GM18909 (cell line): ENCODE measurements around the gene ST6GAL1.
"Not testable (repeated sequence)": the region's sequence is repeated elsewhere in the genome, so short reads cannot be mapped to it uniquely, and the experiment has no call there.

ENCODE experiments used
- ATAC-seq: cut with Tn5 transposase; IDR thresholded peaks from one replicate; pipeline ENCODE4 v1.9.1; 2021; ENCODE audit warnings: mild to moderate bottlenecking; ENCODE audit not compliant: unreplicated experiment, poor library complexity

Gene ST6GAL1

DNA sequence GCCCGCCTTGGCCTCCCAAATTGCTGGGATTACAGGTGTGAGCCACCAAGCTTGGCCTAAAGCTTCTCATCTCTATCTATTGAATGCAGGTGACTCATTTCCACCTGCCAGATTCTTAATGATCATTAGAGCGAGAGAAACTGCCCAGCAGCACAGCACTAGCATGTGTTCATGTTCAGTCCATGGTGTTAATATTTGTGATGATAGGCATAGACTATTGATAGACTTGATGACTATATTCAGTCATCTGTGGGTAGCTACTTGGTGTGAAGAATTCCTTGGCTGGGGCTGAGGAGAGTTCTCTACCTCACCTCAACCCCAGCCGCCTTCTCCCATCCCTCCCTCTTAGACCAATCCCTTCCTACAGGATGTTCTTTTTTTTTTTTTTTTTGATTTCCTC, 60.0 kb downstream of the ST6GAL1 start:
- ATAC-seq, result no peak

DNA sequence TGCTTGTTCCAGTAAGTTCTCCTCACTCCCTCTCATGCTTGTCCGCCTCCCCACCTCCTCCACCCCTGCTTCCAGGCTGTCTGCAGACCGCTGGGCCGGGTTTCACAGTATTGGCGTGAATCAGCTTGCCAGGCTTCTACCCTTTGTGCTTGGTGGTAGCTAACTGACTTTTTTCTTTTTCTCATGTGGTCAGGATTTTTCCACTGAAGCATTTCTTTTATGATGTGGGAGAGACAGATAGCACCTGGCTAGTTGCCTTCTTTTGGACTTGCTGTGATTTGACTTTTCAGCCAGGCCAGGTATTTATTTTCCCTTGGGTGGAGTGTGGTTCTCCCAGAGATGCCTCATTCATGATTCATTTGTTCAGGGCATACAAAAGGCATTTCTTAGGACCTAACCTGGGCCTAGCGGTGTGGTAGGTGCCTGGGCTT, 60.6 kb downstream of the ST6GAL1 start:
- ATAC-seq, result no peak

DNA sequence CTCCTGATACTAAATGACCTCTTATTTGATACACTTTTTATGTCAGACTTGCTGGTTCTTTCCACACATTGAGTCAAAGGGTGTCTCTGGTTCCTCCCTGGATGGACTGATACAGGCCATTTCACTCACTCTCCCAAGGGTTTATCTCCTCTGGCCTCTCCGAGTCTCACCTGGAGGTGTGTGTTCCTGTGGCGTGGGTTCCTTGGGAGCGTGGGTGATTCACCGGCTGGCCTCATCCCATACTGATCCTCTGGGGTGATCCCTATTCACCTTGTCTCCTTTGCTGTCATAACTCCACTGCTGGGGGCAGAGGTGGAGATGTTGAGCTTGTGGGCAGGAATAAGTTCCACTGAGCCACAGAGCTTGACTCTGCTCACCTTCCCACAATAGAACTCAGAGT, 61.1 kb downstream of the ST6GAL1 start:
- no peak for ATAC-seq

DNA sequence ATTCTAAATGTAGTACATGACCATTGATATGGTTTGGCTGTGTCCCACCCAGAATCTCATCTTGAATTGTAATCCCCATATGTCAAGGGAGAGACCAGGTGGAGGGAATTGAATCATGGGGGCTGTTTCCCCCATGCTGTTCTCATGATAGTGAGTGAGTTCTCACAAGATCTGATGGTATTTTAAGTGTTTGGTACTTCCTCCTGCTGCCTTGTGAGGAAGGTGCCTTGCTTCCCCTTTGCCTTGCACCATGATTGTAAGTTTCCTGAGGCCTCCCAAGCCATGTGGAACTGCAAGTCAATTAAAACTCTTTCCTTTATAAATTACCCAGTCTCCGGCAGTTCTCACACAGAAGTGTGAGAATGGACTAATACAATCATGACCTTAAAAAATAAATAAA, 61.8 kb downstream of the ST6GAL1 start:
- not testable (repeated sequence) for ATAC-seq

DNA sequence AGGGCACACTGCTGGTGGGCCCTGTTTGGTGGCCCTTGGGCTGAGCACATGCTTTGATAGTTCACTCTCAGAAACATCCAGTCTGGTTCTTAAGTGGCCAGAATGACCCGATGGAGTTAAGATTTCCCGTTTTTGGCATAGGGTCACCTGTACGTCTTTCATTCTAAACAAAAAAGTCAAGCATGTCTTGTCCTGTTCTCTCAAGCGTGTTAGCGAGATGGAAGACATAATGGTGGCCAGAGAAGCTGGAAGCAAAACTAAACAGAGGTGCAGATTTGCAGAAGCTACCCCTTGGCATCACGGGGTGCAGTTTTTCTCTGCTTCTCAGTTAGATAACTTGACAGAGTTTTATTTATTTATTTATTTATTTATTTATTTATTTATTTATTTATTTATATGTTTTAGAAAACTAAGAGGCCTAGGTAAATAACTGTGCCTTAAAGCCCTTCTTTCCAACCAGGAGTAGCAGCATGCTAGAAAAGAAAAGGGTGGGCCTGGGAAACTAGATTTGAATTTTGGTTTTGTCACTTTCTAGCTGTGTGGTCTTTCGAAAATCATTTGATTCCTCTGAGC, 63.0 kb downstream of the ST6GAL1 start:
- ATAC-seq, result no peak

DNA sequence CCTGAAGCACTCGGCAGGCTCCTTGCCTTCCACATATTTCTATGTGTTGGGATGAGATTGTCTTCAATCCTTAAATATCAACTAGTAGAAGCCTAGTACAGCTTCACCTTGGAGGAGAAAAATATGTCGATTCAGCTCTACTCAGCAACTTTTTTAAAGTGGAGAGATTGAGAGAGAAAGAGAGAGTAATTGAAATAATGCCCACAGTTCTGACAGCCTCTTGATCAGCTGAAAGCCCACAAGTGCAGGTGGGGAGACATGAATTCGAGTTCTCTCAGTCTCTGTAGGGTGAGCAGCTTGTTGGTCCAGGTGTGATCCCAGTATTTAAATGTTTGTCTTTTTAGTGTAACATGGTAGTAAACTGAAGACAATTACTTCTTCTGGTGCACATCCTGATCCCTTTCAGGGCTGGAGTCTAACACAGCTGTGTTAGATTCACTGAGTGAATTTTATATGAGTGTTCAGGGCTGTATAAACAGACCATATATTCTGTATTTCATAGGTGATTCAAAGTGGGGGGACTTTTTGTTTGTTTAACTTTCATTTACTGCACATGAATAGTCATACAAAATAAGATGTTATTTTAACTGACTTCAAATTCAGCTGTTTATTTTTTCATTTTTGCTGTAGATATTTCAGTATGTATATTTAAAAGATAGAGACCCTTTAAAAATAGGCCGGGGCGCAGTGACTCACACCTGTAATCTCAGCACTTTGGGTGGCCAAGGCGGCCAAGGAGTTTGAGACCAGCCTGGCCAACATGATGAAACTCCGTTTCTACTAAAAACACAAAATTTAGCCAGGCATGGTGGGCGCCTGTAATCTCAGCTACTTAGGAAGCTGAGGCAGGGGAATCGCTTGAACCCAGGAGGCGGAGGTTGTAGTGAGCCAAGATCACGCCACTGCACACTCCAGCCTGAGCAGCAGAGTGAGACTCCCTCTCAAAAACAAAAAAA, 64.0 kb downstream of the ST6GAL1 start:
- no peak for ATAC-seq

DNA sequence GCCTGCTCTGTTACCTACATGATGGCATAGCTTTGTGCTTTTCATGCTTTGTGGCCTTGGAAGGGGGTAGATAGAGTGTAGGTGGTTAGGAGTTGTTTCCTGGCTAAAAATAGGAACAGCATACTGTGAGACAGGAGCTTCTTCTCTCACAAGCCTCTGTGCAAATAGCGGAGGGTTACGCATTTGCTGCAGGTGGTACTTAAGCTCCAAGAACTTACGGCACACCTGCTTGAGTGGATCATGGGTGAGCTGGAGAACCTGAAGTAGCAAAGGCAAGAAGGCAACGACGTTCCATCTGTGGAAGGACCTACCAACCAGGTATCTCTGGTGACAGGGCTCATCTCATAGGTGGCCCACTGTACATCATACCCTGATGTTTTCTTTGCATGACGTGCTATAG, 66.0 kb downstream of the ST6GAL1 start:
- no peak for ATAC-seq

DNA sequence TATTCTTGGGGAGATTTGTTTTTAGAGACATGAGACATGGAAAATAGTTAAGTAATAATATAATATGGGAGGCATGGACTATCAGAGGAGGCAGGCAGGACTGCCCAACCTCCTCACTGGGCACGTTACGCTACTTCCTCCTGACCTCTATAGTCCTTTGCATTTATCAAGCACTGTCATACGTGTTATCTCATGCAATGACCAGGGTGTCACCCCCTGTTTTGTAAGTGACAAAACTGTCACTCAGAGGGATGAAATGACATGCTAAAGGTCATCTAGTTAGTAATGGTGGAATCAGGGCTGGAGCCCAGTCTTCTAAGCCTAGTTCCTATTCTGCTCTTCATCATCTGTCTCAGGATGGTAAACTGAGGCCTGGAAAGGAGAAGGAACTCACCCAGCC, 66.7 kb downstream of the ST6GAL1 start:
- no peak for ATAC-seq

DNA sequence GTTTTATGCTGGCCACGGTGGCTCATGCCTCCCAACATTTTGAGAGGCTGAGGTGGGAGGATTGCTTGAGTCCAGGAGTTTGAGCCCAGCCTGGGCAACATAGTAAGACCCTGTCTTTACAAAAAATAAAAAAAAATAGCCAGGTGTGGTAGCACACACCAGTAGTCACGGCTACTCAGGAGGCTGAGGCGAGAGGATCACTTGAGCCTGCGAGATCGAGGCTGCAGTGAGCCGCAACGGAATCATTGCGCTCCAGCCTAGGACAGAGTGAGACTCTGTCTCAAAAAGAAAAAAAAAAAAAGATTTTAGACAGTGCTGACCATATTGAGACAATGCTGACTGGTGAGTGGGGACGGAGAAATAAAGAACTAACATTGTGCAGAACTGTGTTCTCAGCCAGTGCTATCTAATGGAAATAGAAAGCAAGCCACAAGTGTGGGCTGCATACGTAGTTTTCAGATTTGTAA, 67.2 kb downstream of the ST6GAL1 start:
- no peak for ATAC-seq

DNA sequence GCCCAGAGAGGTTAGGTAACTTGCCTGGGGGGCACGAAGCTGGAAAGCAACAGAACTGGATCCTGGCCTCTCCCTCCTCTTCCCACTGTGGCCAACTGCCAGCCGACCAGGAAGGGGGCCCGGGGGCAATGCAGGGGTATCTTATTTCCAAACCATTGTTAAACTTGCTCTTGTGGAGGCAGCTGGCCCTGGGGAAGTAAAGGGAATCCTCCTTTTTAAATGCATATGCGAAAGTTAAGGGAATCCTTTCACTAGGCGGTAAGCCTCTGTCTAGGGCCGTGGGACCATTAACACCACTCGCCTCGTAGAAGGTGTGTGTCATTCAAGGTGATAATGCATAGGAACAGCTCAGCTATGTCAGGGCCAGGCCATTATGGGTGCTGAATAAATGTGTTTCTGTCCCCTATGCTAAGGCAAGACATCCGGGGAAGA, 68.6 kb downstream of the ST6GAL1 start:
- no peak for ATAC-seq

DNA sequence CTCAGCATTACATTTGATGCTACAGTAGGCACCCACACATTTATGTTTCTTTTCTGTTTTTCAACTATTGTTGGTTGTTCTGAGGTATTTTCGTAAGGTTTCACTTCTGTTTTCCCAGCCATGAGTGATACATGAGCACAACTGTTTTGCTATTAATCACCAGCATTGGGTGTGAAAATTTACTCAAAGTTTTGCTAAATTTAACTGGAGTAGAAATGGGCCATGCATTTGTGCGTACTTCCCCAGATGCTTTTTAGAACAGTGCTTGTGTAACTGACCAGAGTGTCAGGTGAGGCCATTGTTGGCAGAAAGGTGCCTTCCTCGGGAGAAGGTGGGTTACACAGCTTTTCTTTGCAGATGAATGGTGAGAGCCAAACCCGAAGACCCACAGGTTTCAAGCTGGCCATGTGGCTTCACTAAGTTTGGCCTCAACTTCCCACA, 70.4 kb downstream of the ST6GAL1 start:
- peak; percentile 72 for ATAC-seq

DNA sequence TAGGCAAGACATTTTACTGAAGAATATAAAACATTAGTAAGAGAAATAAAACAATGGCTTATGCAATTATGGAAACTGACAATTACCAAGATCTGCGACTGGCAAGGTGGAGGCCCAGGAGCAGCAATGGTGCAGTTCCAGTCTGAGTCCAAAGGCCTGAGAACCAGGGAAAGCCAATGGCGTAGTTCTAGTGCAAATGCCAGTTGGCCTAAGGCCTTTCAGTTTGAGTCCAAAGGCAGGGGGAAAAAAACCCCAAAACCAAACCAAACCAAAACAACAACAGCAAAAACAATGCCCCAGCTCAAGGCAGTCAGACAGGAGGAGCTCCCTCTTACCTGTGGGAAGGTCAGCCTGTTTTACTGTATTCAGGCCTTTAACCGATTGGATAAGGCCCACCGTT, 72.6 kb downstream of the ST6GAL1 start:
- ATAC-seq, result no peak

DNA sequence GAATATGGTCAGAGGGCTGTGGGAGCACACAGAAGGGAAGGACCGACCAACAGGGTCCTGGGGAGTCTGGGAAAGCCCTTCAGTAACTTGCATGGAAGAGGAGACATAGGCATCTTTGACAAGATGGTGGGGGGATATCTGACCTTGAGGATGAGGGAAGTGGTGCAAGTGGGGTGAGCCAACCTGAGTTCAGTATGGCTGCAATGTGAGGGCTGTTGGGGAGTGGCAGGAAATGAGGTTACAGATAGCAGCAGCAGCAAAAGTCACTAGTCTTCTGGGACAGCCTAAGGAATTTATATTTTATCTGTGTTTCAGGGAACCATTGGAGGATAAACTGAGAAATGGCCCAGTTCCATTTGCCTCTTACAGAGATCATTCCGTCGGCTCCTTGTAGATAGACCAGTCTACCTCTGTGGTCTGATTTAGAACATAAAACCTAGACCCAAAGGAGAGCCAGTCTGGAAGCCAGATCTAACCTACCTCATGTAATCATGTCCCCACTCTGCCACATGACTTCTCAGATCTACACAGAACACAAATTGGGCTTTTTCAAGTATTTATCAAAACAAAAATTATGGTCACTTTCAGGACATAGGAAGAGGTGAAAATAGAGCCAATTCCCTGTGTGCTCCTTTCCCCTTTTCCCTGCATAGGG, 75.6 kb downstream of the ST6GAL1 start:
- no peak for ATAC-seq

DNA sequence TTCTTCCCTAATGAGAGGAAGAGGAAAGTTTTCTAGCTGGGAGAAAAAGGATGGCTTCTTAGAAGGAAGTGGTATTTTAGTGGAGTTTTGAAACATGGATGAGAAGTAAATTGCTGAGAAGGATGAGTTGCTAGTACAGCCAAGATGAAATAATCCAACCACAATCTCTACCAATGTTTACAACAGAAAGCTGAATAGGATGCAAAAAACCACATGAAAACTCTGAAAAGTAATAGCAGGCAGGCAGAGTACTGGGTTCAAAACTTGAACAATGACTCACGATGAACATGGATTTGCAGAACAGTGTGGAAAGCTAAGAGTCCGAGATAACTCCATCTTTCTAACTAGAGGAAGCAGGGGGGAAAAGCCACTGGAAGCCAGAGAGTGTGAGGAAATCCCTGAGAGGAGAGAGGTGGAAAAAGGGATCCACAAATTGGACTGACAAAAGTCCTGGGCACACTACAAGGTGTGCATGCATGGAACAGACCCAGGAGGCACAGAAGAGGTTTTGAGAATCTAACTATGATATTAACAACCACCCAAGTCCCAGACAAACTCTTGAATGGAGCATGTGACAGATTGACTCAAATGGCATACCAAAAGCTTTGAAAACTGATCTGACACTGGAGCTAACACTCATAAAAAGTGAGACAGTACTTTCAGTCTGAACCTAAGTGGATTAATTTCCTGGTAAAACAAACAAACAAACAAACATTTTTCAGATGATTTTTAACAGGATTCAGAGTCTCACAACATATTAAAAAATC, 76.7 kb downstream of the ST6GAL1 start:
- ATAC-seq, result no peak

DNA sequence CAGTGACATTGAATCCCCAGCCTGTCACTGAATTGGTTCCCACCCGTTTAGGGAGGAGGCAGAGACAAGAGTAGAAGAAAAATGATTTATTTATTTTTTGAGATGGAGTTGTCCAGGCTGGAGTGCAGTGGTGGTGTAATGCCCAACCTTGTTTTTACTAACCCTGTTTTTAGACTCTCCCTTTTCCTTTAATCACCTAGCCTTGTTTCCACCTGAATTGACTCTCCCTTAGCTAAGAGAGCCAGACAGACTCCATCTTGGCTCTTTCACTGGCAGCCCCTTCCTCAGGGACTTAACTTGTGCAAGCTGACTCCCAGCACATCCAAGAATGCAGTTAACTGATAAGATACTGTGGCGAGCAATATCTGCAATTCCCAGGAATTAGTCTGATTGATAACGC, 80.1 kb downstream of the ST6GAL1 start:
- ATAC-seq, result not testable (repeated sequence)

DNA sequence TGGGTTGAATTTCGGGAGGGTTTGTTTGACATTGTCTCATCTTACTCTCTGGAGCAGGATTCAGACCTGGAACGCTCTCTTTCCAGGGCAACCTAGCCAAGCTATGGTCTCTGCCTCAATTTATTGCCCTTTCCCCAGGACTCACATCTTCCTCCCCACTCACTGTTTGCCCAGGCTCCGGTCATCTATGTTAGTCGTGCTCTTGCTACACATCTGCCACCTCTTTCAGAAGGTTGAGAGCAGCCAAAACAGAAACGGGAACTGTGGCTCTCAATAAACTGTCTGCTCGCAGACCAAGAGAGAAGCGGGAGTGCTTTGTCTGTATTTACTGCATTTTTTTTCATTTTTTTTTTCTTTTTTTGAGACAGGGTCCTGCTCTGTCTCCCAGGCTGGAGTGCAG, 81.6 kb downstream of the ST6GAL1 start:
- ATAC-seq, result peak; percentile 46

DNA sequence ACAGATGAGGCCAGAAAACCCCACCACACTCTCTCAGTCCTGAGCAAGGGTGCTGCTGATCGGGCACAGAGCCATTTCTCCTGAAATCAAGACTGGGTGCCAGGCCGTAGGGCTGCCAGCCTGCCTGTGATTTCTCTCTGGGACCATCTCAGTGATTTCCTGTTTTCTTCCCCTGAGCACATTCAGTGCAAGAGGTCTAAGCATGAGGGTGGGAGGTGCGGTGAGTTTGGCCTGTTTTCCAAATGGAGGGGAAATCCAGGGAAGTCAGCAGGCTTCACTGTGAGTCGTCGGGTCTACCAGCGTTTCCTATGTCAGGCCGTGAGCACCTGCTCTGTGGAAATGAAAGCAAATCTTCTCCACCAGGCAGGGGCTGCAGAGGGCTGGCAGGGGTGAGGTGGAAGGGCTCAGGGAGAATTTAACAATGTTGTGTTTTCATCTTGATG, 82.3 kb downstream of the ST6GAL1 start:
- ATAC-seq, result peak; percentile 26

DNA sequence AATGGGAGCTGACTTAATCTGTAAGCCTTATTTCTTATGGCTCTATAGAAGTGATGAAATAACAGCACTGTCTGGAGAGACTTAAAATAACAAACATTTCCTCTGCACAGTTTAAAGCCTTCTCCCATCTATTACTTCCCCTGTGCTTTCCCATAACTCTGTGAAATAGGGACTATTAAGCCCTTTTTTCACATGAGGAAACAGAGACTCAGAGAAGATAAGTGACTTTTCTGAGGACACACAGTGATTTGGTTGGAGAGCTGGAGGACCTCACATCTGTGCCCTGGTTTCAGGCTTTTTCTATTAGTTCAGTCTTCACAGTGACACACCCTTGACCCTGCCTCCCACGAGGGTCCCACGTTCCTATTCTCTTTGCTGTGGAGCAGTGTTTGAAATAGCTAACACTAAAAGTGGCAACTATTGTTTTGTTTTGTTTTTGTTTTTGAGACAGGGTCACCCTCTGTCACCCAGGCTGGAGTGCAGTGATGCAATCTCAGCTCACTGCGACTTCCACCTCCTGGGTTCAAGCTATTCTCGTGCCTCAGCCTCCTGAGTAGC, 82.9 kb downstream of the ST6GAL1 start:
- no peak for ATAC-seq

DNA sequence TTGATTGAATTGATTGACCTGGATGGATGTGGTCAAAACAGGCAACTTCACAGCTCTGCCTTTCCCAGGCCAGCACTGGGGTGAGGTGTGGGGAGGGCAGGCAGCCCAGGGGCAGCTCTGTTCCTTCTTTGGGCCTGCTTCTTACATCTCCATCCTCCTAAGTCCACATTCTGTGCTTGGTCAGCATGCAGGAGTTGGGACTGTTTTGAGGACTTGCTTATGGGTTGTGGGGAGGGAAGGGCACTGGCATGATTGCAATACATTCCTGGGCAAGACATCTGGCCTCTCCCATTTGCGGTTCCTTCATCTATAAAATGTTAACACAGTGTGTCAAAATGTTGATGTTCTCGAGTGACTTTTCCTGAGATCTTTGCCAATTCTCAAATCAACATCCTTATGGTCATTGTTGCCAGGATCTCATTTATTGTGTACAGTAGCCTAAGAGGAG, 84.1 kb downstream of the ST6GAL1 start:
- ATAC-seq, result no peak
